A549 (cell line): ENCODE results near the gene SATB2. TPM values are rescaled to one million over a fixed set of nuclear protein-coding genes. Genes with fewer than 3 reads are reported as not detected.

Source experiments
- ATAC-seq, 2 experiments: fragments of 200-7000 bp in 1 of 2; fragments of >200 bp in 1 of 2; cut with Nextera tagmentation in 1 of 2; cut with Tn5 transposase in 1 of 2; 3 replicates each; pipeline versions ENCODE4 v1.8.0 to v1.9.1; 2018 to 2020; ENCODE audit warnings: mild to moderate bottlenecking in 1 of 2, moderate library complexity in 1 of 2
- CTCF ChIA-PET: fragments of 300-600 bp; sonication (Branson Sonifier 250); formaldehyde crosslinking; extraction: SDS; loops from one replicate; lab custom pipeline; 2021; ENCODE audit warnings: antibody characterized with exemption, inconsistent platforms; lab: Yijun Ruan, JAX
- POLR2A ChIA-PET: fragments of 350-600 bp; formaldehyde crosslinking; extraction: SDS; loops from one replicate; lab custom pipeline; 2021; ENCODE audit warnings: antibody characterized with exemption, inconsistent platforms; lab: Yijun Ruan, JAX
- DNase-seq, 2 experiments: peaks; one replicate each; pipeline versions ENCODE4 v3.0.0 to v3.0.0-alpha.2; 2011 to 2016; ENCODE audit warnings: low read depth in 1 of 2, low spot score in 1 of 2
- FAIRE-seq: peaks from 2 replicates; lab custom pipeline; 2011; peaks lifted over from hg19 to GRCh38; lab: Jason Lieb, UNC
- H3K27ac ChIP-seq, 2 experiments: fragments of >200 bp; sonication (Bioruptor Twin); formaldehyde crosslinking; 3 replicates each; pipeline ENCODE4 v1.5.1; 2016 to 2017
- H3K4me1 ChIP-seq: fragments of >200 bp; sonication (Bioruptor Twin); formaldehyde crosslinking; 3 replicates; pipeline ENCODE4 v1.6.1; 2016
- H3K4me2 ChIP-seq: fragments of >200 bp; sonication (Bioruptor Twin); formaldehyde crosslinking; 3 replicates; pipeline ENCODE4 v1.6.1; 2016
- H3K4me3 ChIP-seq: fragments of >200 bp; sonication (Bioruptor Twin); formaldehyde crosslinking; 3 replicates; pipeline ENCODE4 v1.5.1; 2016
- H3K9me3 ChIP-seq: fragments of >200 bp; sonication (Bioruptor Twin); formaldehyde crosslinking; 3 replicates; pipeline ENCODE4 v1.6.1; 2016
- CBX8 ChIP-seq: fragments of 200-600 bp; sonication (generic); IDR thresholded peaks from 2 replicates; pipeline ENCODE4 v1.6.1; 2016
- CHD2 ChIP-seq: fragments of 150-350 bp; IDR thresholded peaks from 2 replicates; pipeline ENCODE4 v1.6.1; 2014; ENCODE audit warnings: low read length; ENCODE audit not compliant: partially characterized antibody
- FOXS1 ChIP-seq: fragments of 250-450 bp; sonication (Bioruptor Pico); IDR thresholded peaks from 2 replicates; pipeline ENCODE4 v1.5.0; 2020; ENCODE audit warnings: mild to moderate bottlenecking, moderate library complexity
- HOXA7 ChIP-seq: fragments of 250-450 bp; sonication (Bioruptor Pico); IDR thresholded peaks from 2 replicates; pipeline ENCODE4 v1.5.0; 2020; ENCODE audit warnings: mild to moderate bottlenecking, moderate library complexity
- HOXB13 ChIP-seq: fragments of 250-450 bp; sonication (Bioruptor Pico); IDR thresholded peaks from 2 replicates; pipeline ENCODE4 v1.5.0; 2020; ENCODE audit warnings: low read depth, mild to moderate bottlenecking, moderate library complexity
- NR3C1 ChIP-seq: fragments of >200 bp; sonication (Bioruptor Twin); formaldehyde crosslinking; IDR thresholded peaks from 3 replicates; pipeline ENCODE4 v1.6.1; 2017
- PHF8 ChIP-seq: fragments of 200-600 bp; sonication (generic); IDR thresholded peaks from 2 replicates; pipeline ENCODE4 v1.6.1; 2016; ENCODE audit warnings: low read depth, mild to moderate bottlenecking, antibody characterized with exemption, moderate library complexity, borderline replicate concordance
- POLR2A ChIP-seq: IDR thresholded peaks from 2 replicates; pipeline ENCODE4 v1.6.1; 2012; ENCODE audit warnings: mild to moderate bottlenecking, low read length
- POLR2AphosphoS2 ChIP-seq: conservative IDR thresholded peaks from 2 replicates; pipeline ENCODE4 v1.6.1; 2012; ENCODE audit warnings: low read length, improper control_type of control experiment, inconsistent platforms
- RCOR1 ChIP-seq: fragments of 150-350 bp; IDR thresholded peaks from 2 replicates; pipeline ENCODE4 v1.6.1; 2014; ENCODE audit warnings: antibody characterized with exemption, low read length, low read depth
- SMC3 ChIP-seq: fragments of >200 bp; sonication (Bioruptor Twin); formaldehyde crosslinking; IDR thresholded peaks from 3 replicates; pipeline ENCODE4 v1.6.1; 2018; ENCODE audit warnings: inconsistent platforms
- TFCP2L1 ChIP-seq: fragments of 250-450 bp; sonication (Bioruptor Pico); IDR thresholded peaks from 2 replicates; pipeline ENCODE4 v1.5.0; 2021; ENCODE audit warnings: mild to moderate bottlenecking
- USF2 ChIP-seq: fragments of 450-650 bp; IDR thresholded peaks from 2 replicates; pipeline ENCODE4 v1.6.1; 2014; ENCODE audit warnings: antibody characterized with exemption
- whole genome bisulfite sequencing: methylation state at CpG from one replicate; pipeline ENCODE4 v1.1.6; 2017; ENCODE audit errors: missing lambda C conversion rate; 5-methylcytosine and 5-hydroxymethylcytosine counted together
- polyA plus RNA-seq, 4 experiments: library from polyadenylated mRNA; depleted of rRNA in 3 of 4; stranded (reverse); fragments of >200 nt; fragmentation: RNase III in 1 of 4; extraction: RNeasy Plus Mini Kit Qiagen cat#74134 plus additional on column Dnase treatment in 1 of 4; gene quantifications; 2 replicates in 3 of 4; 3 replicates in 1 of 4; pipeline ENCODE4 v1.2.3, GENCODE V29; 2011 to 2017
- TF ChIP-seq, protein P1 (sequence below): IDR thresholded peaks from 2 replicates; pipeline ENCODE4 v1.6.1; 2012
- TF ChIP-seq, protein P2 (sequence below): fragments of >200 bp; sonication (Bioruptor Twin); formaldehyde crosslinking; IDR thresholded peaks from 3 replicates; pipeline ENCODE4 v1.6.1; 2016
- TF ChIP-seq, protein P3 (sequence below): IDR thresholded peaks from 2 replicates; pipeline ENCODE4 v1.6.1; 2012; ENCODE audit warnings: low read depth, borderline replicate concordance

Gene SATB2
- polyA plus RNA-seq, 2 of the 4 experiments (the other 2 are of a cell fraction), result 1.9 to 3.4 TPM

DNA sequence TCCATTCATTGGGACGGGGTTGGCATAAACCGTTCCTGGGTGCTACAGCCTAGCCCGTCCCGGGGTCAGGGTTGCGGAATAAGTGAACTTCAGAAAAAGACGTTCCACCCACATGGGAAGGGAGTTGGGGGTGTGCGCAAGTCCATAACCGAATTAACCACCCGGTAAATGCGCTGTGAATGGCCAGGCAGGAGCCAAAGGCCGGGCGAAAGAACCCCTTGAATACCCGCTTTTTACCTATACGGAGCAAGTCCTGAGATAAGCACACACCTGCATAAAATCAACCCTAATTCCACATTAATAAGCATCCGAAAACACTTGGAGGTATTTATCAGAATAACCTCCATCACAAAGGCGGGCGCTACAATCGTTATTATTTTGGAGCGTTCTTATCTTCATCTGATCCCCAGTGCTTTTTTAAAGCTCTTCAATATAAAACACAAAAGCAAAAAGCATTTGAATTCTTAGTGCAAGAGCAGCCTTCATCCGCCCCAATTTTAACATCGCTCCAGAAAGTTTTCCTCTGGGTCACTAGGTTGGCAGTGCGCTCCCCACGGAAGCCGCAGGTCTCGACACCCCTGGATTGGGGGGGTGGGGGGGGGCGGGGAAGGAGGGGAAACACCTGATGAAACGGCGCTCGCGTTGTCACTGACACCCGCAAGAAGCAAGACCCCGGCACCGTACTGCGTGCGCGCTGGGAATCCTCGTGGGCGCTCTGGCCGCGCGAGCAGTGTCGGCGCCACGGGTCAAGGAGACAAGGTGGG lies 1.2 kb downstream of the SATB2 start:
- FAIRE-seq (no peak), ATAC-seq (peak in 1 of 2 experiments; percentile 4; a peak in 3 of 6 replicates), DNase-seq (peak in 1 of 2 experiments; percentile 10)
- Histone ChIP-seq H3K4me2 (peak overlapping the region; percentile 99), H3K27ac (peak overlapping the region; percentile 97 to 98), H3K9me3 (no peaks in the 10 kb centered on the region), H3K4me1 (peaks cover 17% of the 10 kb centered on the region), H3K4me3 (peak overlapping the region; percentile 83)
- ChIA-PET POLR2A (no interaction called here), CTCF (interaction anchor here (1.2 kb wide), 1 partner anchor 9 kb away, joined by 3 read pairs; no protein-coding TSS in a partner anchor)
- WGBS, result 14% methylated on average over 23 of the region's 44 CpGs
- no peak for TF ChIP-seq CBX8
- TF ChIP-seq, protein P1, sequence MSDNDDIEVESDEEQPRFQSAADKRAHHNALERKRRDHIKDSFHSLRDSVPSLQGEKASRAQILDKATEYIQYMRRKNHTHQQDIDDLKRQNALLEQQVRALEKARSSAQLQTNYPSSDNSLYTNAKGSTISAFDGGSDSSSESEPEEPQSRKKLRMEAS, result peak; percentile 6; the same call in 1 of the 2 replicates
- TF ChIP-seq SMC3, result no peak
- no peak for TF ChIP-seq FOXS1 (CRISPR knock-in tag)

DNA sequence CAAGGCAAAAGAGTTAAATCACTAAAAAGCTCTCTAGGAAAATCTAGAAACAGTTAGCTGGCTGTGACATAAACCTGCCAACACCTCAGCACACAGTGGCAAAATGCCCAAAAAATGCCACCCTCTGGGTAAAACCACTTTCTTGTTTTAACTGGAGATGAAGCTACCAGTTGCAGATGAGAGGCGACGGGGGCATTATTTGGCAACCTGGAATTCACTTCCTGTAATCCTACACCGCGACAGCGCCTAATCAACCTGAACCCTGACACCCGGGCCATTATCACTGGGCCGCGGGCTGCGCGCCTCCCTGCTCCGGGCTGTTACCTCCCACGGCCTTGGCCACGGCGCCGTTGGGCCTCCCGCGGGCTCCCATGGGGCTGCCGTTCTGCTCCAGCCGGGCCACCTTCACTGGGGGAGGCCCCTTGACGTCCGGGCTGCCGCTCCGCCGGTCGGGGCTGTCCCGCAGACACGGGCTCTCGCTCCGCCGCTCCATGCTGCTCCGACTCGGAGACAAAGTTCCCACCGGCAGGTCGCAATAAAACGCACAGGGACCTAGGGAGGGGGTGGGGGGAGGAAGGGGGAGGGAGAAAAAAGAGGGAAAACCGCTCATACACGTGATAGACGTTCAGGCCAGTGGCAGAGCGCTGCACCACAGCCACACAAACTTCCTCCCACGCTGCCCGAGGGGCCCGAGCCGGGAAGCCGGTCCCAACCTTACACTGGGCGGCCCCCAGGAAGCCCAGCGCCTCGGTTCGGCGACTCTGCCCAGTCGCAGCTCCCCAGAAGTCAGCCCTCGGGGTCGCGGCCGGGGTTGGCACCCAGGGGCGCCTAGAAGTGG lies 2.0 kb downstream of the SATB2 start:
- Histone ChIP-seq H3K9me3 (no peaks in the 10 kb centered on the region), H3K4me1 (peaks cover 10% of the 10 kb centered on the region; the same call in 2 of the 3 replicates), H3K4me3 (peak overlapping the region; percentile 83), H3K27ac (peak overlapping the region; percentile 56 to 98; a peak in 5 of 6 replicates), H3K4me2 (peak overlapping the region; percentile 99)
- 0 out of 2 replicates have a peak, but pooled peaks have one; percentile 19 for TF ChIP-seq POLR2A
- no peak for TF ChIP-seq HOXB13 (CRISPR knock-in tag)
- TF ChIP-seq, protein P1, result peak; percentile 66
- WGBS, result 2% methylated on average over 24 of the region's 55 CpGs
- peak; percentile 13 to 41 for DNase-seq
- FAIRE-seq, result no peak
- ChIA-PET POLR2A (no interaction called here), CTCF (interaction anchor here (1.3 kb wide), 1 partner anchor 9 kb away, joined by 5 read pairs; no protein-coding TSS in a partner anchor)
- ATAC-seq, result peak; percentile 3 to 12; a peak in 5 of 6 replicates

DNA sequence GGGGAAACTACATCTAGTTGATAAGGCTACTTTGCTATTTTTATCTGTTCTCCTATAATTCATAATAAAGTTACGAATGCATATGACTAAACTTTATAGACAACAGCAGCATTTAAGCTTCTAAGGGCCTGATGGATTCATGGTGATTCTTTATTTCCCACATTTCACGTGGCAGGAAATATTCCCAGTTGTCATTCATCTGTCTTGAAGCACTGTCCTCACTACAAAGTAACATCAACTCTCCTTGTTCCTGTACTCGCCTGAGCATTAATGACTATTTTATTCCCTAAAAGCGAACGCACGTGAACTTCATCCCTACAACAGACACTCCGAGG lies 2.6 kb downstream of the SATB2 start:
- peak overlapping the region; percentile 99 for H3K4me2 ChIP-seq
- TF ChIP-seq RCOR1, result no peak
- no peak for DNase-seq
- H3K9me3 ChIP-seq, result no peaks in the 10 kb centered on the region
- peak overlapping the region in 1 of 2 experiments; percentile 98; a peak in 4 of 6 replicates for H3K27ac ChIP-seq
- H3K4me1 ChIP-seq, result peaks cover 10% of the 10 kb centered on the region; the same call in 2 of the 3 replicates
- FAIRE-seq, result no peak
- peak overlapping the region; percentile 83; the same call in 2 of the 3 replicates for H3K4me3 ChIP-seq
- CTCF ChIA-PET, result interaction anchor here (1.3 kb wide), 1 partner anchor 8 kb away, joined by 5 read pairs; no protein-coding TSS in a partner anchor
- no peak for ATAC-seq
- WGBS, result 81% methylated on average over 7 of the region's 7 CpGs
- POLR2A ChIA-PET, result no interaction called here

GRCh38 chr2:199452991-199453379 lies 4.8 kb downstream of the SATB2 start:
- H3K27ac ChIP-seq, result no peak overlapping the region
- no peak overlapping the region for H3K4me2 ChIP-seq
- FAIRE-seq, result no peak
- ChIA-PET CTCF (no interaction called here), POLR2A (no interaction called here)
- TF ChIP-seq TFCP2L1 (CRISPR knock-in tag), result no peak
- no peak for TF ChIP-seq POLR2A
- TF ChIP-seq, protein P2, sequence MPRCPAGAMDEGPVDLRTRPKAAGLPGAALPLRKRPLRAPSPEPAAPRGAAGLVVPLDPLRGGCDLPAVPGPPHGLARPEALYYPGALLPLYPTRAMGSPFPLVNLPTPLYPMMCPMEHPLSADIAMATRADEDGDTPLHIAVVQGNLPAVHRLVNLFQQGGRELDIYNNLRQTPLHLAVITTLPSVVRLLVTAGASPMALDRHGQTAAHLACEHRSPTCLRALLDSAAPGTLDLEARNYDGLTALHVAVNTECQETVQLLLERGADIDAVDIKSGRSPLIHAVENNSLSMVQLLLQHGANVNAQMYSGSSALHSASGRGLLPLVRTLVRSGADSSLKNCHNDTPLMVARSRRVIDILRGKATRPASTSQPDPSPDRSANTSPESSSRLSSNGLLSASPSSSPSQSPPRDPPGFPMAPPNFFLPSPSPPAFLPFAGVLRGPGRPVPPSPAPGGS, result no peak
- no peak for TF ChIP-seq NR3C1
- TF ChIP-seq POLR2AphosphoS2, result no peak
- TF ChIP-seq, protein P3, sequence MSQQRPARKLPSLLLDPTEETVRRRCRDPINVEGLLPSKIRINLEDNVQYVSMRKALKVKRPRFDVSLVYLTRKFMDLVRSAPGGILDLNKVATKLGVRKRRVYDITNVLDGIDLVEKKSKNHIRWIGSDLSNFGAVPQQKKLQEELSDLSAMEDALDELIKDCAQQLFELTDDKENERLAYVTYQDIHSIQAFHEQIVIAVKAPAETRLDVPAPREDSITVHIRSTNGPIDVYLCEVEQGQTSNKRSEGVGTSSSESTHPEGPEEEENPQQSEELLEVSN, result no peak
- no peak for TF ChIP-seq HOXB13 (CRISPR knock-in tag)
- TF ChIP-seq PHF8, result no peak
- no peak for TF ChIP-seq USF2
- no peak for TF ChIP-seq HOXA7
- TF ChIP-seq CHD2, result no peak
- DNase-seq, result no peak
- no peak for ATAC-seq
- peaks cover 10% of the 10 kb centered on the region; the same call in 2 of the 3 replicates for H3K4me1 ChIP-seq
- H3K9me3 ChIP-seq, result no peaks in the 10 kb centered on the region
- no peak overlapping the region for H3K4me3 ChIP-seq
